ENCODE measurements around the gene STAT3. TPM values are rescaled to one million over a fixed set of nuclear protein-coding genes. Genes with fewer than 3 reads are reported as not detected.
A peak's percentile ranks its signal among the peaks of the same experiment; 100 is the strongest.
"Not testable (repeated sequence)": the region's sequence is repeated elsewhere in the genome, so short reads cannot be mapped to it uniquely, and the experiment has no call there.

The STAT3 gene
- total and polyA plus RNA-seq, 2 donors, result 96.4 to 143 TPM

DNA sequence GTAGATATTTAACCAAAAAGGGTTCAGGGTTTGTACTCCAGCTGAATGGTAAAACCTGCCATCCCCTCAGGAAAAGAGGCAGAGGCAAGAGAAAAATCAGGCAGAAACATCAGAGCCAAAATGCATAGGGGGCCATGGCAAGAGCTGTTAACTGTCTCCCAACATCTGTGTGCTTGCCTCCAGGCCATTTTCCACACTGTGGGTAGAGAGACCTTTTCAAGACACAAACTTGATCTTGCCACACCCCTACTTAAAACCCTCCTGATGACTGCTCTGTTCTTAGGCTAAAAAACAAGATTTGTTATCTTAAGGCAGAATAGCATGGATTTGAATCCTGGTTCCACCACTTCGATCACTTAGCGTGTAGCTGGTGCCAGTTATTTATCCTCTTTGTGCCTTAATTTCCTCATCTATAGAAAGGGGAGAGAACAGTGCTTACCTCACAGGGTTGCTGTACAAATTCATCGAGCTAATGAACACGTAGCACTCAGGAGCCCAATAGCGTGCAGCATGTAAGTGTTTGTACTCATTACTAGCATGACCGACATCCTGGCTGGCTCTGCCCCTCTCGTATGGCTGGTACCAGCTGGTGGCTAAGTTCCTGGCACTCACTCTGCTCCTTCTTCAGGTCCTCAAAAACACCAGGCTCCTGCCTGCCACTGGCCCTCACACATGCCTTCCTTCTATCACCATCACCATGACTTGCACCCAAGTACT, 25.8 kb downstream of the STAT3 start:
- H3K4me1 ChIP-seq (ENCODE audit: insufficient read depth), result peaks cover 1% of the 10 kb centered on the region
- 87% methylated on average over 7 of the region's 7 CpGs for WGBS
- no peak overlapping the region for H3K27ac ChIP-seq (ENCODE audit: low read depth)
- H3K36me3 ChIP-seq (ENCODE audit: insufficient read depth), result no peaks in the 10 kb centered on the region
- H3K4me3 ChIP-seq (ENCODE audit: low read depth, low read length), result no peak overlapping the region
- no peak for DNase-seq (ENCODE audit: extremely low spot score)

DNA sequence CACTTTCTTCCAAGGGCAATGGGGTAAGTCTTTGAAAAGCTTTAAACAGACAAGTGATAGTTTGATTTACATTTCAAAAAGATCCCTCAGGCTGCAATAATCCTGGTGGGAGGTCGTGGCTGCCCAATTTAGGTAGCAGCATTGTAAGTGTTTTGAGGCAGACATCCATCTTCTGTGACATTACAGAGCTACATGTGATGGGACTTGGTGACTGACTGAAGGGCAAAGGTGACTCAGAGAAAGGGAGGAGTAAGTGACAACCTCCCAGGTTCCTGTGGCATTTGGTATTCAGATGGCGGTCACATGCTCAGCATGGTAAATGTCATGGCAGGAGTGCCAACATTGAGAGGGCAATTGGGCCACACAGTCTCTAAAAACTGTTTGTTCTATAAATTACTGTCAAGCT, 26.5 kb downstream of the STAT3 start:
- Histone ChIP-seq H3K4me1 (ENCODE audit: insufficient read depth) (no peaks in the 10 kb centered on the region), H3K27ac (ENCODE audit: low read depth) (no peak overlapping the region), H3K36me3 (ENCODE audit: insufficient read depth) (no peaks in the 10 kb centered on the region), H3K4me3 (ENCODE audit: low read depth, low read length) (no peak overlapping the region)
- 40% methylated on average over 2 of the region's 2 CpGs for WGBS
- DNase-seq (ENCODE audit: extremely low spot score), result no peak

DNA sequence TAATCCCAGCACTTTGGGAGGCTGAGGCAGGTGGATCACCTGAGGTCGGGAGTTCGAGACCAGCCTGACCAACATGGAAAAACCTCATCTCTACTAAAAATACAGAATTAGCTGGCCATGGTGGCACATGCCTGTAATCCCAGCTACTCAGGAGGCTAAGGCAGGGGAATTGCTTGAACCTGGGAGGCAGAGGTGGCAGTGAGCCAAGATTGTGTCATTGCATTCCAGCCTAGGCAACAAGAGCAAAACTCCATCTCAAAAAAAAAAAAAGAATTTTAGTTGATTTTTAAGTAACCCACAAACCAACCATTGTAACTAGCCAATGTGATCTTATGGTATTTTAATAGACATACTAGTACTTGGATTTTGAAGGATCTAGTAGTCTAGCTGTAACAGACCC, 27.9 kb downstream of the STAT3 start:
- H3K27ac ChIP-seq (ENCODE audit: low read depth); H3K4me1 ChIP-seq (ENCODE audit: insufficient read depth); H3K4me3 ChIP-seq (ENCODE audit: low read depth, low read length); H3K36me3 ChIP-seq (ENCODE audit: insufficient read depth); DNase-seq (ENCODE audit: extremely low spot score): not testable (repeated sequence)
- 97% methylated on average over 2 of the region's 2 CpGs for WGBS

DNA sequence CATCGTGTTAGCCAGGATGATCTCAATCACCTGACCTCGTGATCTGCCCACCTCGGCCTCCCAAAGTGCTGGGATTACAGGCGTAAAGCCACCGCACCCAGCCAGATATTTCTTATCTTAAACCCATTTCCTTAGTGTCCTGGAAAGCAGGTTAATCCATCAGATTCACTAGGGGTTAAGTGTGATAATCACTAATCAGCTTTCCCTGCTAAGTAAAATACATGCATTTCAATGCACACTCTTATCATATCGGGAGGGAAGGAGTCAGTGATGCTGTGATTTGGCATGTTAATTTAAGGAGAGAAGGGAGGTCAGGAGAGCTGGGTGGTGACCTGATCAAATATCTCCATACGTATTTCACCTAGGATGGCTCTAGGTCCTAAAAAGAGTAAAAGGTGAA, 29.1 kb downstream of the STAT3 start:
- WGBS, result 78% methylated on average over 7 of the region's 7 CpGs
- Histone ChIP-seq H3K4me1 (ENCODE audit: insufficient read depth) (no peaks in the 10 kb centered on the region), H3K36me3 (ENCODE audit: insufficient read depth) (peaks cover 2% of the 10 kb centered on the region), H3K4me3 (ENCODE audit: low read depth, low read length) (no peak overlapping the region), H3K27ac (ENCODE audit: low read depth) (no peak overlapping the region)
- no peak for DNase-seq (ENCODE audit: extremely low spot score)

DNA sequence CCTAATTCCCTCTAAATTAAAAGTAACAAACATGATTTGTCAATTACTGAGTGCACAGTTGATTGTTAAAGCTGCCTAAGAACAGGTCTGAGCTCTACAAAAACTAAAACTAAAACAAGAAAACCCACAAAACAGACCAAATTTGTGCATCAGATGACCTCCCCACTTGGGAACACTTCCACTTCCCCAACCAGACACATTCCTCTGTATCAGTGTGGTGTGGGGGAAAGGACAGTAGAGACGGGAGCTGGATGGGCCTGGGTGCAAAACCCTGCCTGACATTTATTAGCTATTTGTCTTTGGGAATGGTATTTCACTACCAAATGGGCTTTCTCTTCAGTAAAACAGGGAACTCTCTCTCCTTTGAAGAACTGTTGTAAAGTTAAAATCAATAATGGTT, 29.8 kb downstream of the STAT3 start:
- peaks cover 2% of the 10 kb centered on the region for H3K36me3 ChIP-seq (ENCODE audit: insufficient read depth)
- 29% methylated on average over 1 of the region's 1 CpG for WGBS
- no peak for DNase-seq (ENCODE audit: extremely low spot score)
- no peak overlapping the region for H3K4me3 ChIP-seq (ENCODE audit: low read depth, low read length)
- H3K4me1 ChIP-seq (ENCODE audit: insufficient read depth), result no peaks in the 10 kb centered on the region
- no peak overlapping the region for H3K27ac ChIP-seq (ENCODE audit: low read depth)

DNA sequence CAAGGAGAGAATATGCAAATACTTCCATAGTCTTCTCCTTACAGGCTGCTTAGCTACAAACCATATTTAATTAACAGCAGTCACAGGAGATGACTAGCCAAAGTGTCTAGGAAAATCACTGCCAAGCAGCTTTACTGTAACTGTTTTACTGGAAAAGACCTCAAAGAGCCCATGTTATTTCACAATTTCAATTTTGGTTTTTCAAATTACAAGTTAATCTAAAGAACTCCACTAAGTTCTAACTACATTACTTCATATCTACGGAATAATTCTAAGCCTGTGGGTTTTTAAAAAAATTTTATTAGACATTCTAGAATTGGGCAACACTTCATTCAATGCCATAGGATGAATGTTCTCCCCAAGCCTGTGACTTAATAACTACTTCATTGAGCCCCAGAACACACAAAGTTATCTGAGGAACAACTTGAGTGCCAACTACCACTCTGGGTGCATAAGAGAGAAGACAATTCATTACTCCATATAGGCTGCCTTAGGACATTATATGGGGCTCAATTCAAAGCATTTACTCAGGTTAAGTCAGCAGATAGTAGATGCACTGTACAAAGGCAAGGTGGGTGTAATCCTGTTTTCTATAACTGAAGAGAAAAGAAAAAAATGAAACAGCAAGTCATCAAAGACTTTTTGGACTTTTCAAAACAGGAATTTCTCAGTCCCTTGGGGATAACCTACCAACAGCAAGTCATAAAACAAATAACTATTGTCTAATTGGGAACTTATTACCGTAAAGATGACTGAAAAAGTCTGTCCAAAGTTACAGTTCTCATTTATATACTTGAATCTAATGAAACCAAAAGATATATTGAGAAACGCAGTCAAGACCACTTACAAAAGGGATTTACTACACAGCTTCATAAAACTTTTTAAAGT, 33.0 kb downstream of the STAT3 start:
- Histone ChIP-seq H3K4me1 (ENCODE audit: insufficient read depth) (no peaks in the 10 kb centered on the region), H3K4me3 (ENCODE audit: low read depth, low read length) (no peak overlapping the region), H3K36me3 (ENCODE audit: insufficient read depth) (peaks cover 2% of the 10 kb centered on the region), H3K27ac (ENCODE audit: low read depth) (no peak overlapping the region)
- WGBS, result 51% methylated on average over 3 of the region's 3 CpGs
- DNase-seq (ENCODE audit: extremely low spot score), result no peak

DNA sequence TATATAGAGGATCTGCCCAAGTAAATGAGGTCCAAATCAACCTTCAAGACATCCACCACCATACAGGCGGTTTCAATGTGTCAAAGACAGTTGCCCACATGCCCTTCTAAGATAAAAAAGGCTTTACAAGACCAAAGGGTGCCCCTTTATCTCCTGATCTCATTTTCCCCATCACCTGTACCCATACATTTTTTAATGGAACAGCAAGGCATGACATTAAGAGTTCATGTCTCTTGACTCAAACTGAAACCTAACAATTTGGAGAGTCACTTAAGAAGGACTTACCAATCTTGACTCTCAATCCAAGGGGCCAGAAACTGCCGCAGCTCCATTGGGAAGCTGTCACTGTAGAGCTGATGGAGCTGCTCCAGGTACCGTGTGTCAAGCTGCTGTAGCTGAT, 40.1 kb downstream of the STAT3 start:
- DNase-seq (ENCODE audit: extremely low spot score), result no peak
- over 99% methylated on average over 3 of the region's 3 CpGs for WGBS
- Histone ChIP-seq H3K4me3 (ENCODE audit: low read depth, low read length) (no peak overlapping the region), H3K36me3 (ENCODE audit: insufficient read depth) (peaks cover 4% of the 10 kb centered on the region), H3K4me1 (ENCODE audit: insufficient read depth) (no peaks in the 10 kb centered on the region), H3K27ac (ENCODE audit: low read depth) (no peak overlapping the region)

DNA sequence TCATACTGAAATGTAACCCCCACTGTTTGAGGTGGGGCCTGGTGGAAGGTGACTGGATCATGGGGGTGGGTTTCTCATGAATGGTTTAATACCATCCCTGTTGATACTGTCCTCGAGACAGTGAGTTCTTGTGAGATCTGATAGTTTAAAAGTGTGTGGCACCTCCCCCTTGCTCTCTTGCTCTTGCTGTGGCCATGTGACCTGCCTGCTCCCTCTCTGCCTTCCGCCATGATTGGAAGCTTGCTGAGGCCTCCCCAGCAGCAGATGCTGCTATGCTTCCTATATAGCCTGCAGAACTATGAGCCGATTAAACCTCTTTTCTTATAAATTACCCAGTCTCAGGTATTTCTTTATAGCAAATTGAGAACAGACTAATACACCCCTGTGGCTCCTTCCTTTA, 40.6 kb downstream of the STAT3 start:
- Histone ChIP-seq H3K27ac (ENCODE audit: low read depth) (peak overlapping the region; percentile 47), H3K36me3 (ENCODE audit: insufficient read depth) (peaks cover 4% of the 10 kb centered on the region), H3K4me3 (ENCODE audit: low read depth, low read length) (no peak overlapping the region), H3K4me1 (ENCODE audit: insufficient read depth) (no peaks in the 10 kb centered on the region)
- 72% methylated on average over 3 of the region's 3 CpGs for WGBS
- DNase-seq (ENCODE audit: extremely low spot score), result no peak

DNA sequence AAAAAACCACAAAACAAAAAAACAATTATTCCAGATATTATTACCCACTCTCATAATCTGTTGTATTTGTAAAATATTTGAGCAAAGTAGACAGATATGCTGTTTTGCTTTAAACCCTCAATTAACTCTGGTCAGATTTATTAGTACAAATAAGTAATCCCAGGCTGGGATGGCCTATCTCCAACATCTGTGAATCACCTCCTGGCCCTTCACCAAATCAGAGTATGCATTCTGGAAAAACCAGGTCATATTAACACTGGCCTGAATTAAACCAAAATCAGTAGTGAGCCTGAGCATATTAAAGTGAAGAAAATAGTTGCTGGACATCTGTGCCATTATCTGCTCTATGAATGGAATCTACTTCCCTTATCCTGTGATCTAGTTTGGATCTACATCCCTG, 41.0 kb downstream of the STAT3 start:
- peak overlapping the region; percentile 47 for H3K27ac ChIP-seq (ENCODE audit: low read depth)
- no peak overlapping the region for H3K4me3 ChIP-seq (ENCODE audit: low read depth, low read length)
- H3K4me1 ChIP-seq (ENCODE audit: insufficient read depth), result no peaks in the 10 kb centered on the region
- no peak for DNase-seq (ENCODE audit: extremely low spot score)
- H3K36me3 ChIP-seq (ENCODE audit: insufficient read depth), result peaks cover 5% of the 10 kb centered on the region

DNA sequence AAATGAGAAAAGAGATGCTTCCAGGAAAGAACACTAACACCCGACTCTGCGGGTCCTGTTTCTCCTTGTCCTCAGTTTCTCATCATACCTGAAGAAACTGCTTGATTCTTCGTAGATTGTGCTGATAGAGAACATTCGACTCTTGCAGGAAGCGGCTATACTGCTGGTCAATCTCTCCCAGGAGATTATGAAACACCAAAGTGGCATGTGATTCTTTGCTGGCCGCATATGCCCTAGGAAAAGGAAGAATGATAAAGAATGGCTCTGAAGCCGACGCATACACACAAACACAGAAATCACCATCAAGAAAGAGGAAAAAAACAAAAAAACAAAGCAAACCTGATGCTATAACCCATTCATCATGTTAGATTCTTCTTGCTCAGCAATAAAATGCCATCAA, 41.8 kb downstream of the STAT3 start:
- Histone ChIP-seq H3K27ac (ENCODE audit: low read depth) (no peak overlapping the region), H3K4me1 (ENCODE audit: insufficient read depth) (no peaks in the 10 kb centered on the region), H3K36me3 (ENCODE audit: insufficient read depth) (peaks cover 7% of the 10 kb centered on the region), H3K4me3 (ENCODE audit: low read depth, low read length) (no peak overlapping the region)
- 90% methylated on average over 8 of the region's 8 CpGs for WGBS
- no peak for DNase-seq (ENCODE audit: extremely low spot score)

DNA sequence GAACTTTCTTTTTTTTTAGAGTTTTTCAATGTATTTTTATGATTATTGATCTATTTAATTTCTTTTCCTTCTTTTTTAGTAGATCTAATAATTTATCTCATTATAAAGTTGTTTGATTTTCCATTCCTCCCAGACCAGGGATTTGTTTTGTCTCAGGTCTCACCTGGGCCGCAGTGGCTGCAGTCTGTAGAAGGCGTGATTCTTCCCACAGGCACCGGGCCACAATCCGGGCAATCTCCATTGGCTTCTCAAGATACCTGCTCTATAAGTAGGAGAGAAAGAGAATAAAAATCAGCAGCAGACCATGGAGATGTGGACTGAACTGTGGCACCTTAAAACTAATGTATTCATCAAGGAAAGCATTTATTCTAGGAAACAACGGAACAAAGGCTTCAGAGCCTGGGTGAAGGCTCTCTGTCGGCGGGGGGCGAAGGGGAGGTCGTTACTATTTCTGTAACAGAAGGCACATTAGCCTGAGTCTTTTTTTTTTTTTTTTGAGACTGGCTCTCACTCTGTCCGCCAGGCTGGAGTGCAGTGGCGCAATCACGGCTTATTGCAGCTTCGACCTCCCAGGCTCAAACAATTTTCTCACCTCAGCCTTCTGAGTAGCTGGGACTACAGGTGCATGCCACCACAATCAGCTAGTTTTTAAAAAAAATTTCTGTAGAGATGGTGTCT, 42.7 kb downstream of the STAT3 start:
- 88% methylated on average over 13 of the region's 13 CpGs for WGBS
- H3K27ac ChIP-seq (ENCODE audit: low read depth), result no peak overlapping the region

DNA sequence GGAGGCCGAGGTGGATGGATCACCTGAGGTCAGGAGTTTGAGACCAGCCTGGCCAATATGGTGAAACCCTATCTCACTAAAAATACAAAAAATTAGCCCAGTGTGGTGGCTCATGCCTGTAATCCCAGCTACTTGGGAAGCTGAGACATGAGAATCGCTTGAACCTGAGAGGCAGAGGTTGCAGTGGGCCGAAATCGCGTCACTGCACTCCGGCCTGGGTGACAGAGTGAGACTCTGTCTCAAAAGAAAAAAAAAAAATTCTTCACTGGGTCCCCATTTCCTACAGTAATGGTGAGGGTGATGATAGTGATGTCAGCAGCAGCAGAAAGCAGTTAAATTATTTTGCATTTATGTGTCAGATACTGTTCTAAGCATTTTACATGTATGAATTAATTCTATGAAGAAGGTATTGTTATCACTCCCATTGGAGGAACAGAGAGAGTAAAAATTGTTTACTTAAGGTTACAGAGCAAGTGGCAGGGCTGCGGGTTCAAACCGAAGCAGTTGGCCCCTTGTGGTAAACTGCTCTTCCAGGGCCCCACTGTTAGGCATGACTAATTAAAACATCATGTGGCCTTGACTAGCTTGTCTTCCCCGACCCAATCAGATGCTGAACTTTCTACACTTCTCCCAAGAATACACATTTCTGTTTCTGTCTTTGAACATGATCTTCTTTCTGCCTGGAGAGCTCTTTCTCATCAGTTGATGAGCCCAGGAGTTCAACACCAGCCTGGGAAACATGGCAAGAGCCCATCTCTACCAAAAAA, 45.8 kb downstream of the STAT3 start:
- Histone ChIP-seq H3K4me1 (ENCODE audit: insufficient read depth) (no peaks in the 10 kb centered on the region), H3K4me3 (ENCODE audit: low read depth, low read length) (no peak overlapping the region), H3K36me3 (ENCODE audit: insufficient read depth) (peaks cover 7% of the 10 kb centered on the region), H3K27ac (ENCODE audit: low read depth) (no peak overlapping the region)
- no peak for DNase-seq (ENCODE audit: extremely low spot score)
- WGBS, result 79% methylated on average over 9 of the region's 9 CpGs

More for the DNA sequence above, 42.7 kb downstream of the STAT3 start:
- Histone ChIP-seq H3K4me3 (ENCODE audit: low read depth, low read length) (no peak overlapping the region), H3K4me1 (ENCODE audit: insufficient read depth) (no peaks in the 10 kb centered on the region), H3K36me3 (ENCODE audit: insufficient read depth) (peaks cover 7% of the 10 kb centered on the region)
- DNase-seq (ENCODE audit: extremely low spot score), result no peak

DNA sequence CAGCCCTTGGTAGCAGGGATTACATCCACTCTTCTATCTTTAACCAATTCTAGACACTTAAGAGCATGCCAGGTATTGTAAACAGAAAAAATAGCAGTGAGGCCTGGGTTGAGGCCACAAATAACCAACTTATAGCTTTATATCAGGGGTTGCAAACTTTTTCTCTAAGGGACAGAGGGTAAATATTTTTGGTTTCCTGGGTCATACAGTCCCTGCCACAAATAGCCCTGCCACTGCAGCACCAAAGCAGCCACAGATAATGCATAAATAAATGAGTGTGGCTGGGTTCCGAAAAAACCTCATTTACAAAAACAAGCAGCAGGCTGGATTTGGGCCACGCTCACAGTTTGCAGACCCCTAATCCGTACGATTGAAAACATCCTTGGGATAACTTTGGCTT, 46.7 kb downstream of the STAT3 start:
- 73% methylated on average over 4 of the region's 4 CpGs for WGBS
- H3K36me3 ChIP-seq (ENCODE audit: insufficient read depth), result peaks cover 7% of the 10 kb centered on the region
- H3K4me1 ChIP-seq (ENCODE audit: insufficient read depth), result no peaks in the 10 kb centered on the region
- H3K27ac ChIP-seq (ENCODE audit: low read depth), result no peak overlapping the region
- no peak overlapping the region for H3K4me3 ChIP-seq (ENCODE audit: low read depth, low read length)
- no peak for DNase-seq (ENCODE audit: extremely low spot score)

Data from urinary bladder (tissue), 4 donors.